IMR-90 (cell line): ENCODE results near the gene SOX2. TPM values are rescaled to one million over a fixed set of nuclear protein-coding genes. Genes with fewer than 3 reads are reported as not detected.

Experiments
- ATAC-seq: fragments of 200-7000 bp; cut with Tn5 transposase; 2 replicates; pipeline ENCODE4 v1.9.1; 2020; ENCODE audit warnings: low read depth, mild to moderate bottlenecking, moderate library complexity
- BruUV-seq: library from RNA; stranded (reverse); fragments of 400-500 nt; replicated peaks from 2 replicates; lab custom pipeline; 2021; lab: Mats Ljungman, UMichigan
- CTCF ChIA-PET: fragments of 300-600 bp; formaldehyde crosslinking; extraction: SDS; loops from one replicate; lab custom pipeline; 2021; ENCODE audit warnings: antibody characterized with exemption; lab: Yijun Ruan, JAX
- POLR2A ChIA-PET: fragments of 300-600 bp; sonication (Branson Sonifier 250); formaldehyde crosslinking; loops from one replicate; lab custom pipeline; 2022; ENCODE audit warnings: antibody characterized with exemption; ENCODE audit not compliant: unreplicated experiment; lab: Charles Lee
- DNase-seq: peaks from one replicate; pipeline ENCODE4 v3.0.0; 2013
- H2AFZ ChIP-seq: replicated peaks from 2 replicates; pipeline ENCODE3; 2013; ENCODE audit warnings: low read length, mild to moderate bottlenecking; ENCODE audit not compliant: poor library complexity
- H2AK5ac ChIP-seq: 2 replicates; pipeline ENCODE4 v1.6.1; 2013; ENCODE audit warnings: low read depth, low read length, inconsistent platforms
- H2AK9ac ChIP-seq: replicated peaks from 2 replicates; pipeline ENCODE3; 2013; ENCODE audit warnings: mild to moderate bottlenecking, low read depth, low read length, moderate library complexity; ENCODE audit not compliant: poor library complexity
- H2BK120ac ChIP-seq: 2 replicates; pipeline ENCODE4 v1.6.1; 2013; ENCODE audit warnings: low read depth, low read length, inconsistent platforms
- H2BK15ac ChIP-seq: 3 replicates; pipeline ENCODE4 v1.6.1; 2013; ENCODE audit warnings: low read depth, low read length, inconsistent platforms
- H2BK20ac ChIP-seq: 2 replicates; pipeline ENCODE4 v1.6.1; 2013; ENCODE audit warnings: low read depth, mild to moderate bottlenecking, inconsistent platforms, low read length, moderate library complexity
- H2BK5ac ChIP-seq: 2 replicates; pipeline ENCODE4 v1.6.1; 2013; ENCODE audit warnings: mild to moderate bottlenecking, low read depth, low read length, inconsistent platforms; ENCODE audit not compliant: poor library complexity, severe bottlenecking
- H3K14ac ChIP-seq: replicated peaks from 2 replicates; pipeline ENCODE4 v1.6.1; 2013; ENCODE audit warnings: low read depth, low read length, inconsistent platforms
- H3K18ac ChIP-seq: 2 replicates; pipeline ENCODE4 v1.6.1; 2013; ENCODE audit warnings: low read depth, low read length, control low read depth
- H3K23ac ChIP-seq: 2 replicates; pipeline ENCODE4 v1.6.1; 2013; ENCODE audit warnings: low read depth, low read length, inconsistent platforms
- H3K27ac ChIP-seq: 2 replicates; pipeline ENCODE4 v1.5.1; 2013; ENCODE audit warnings: mild to moderate bottlenecking, control low read depth, low read length; ENCODE audit not compliant: insufficient read depth
- H3K27me3 ChIP-seq: 2 replicates; pipeline ENCODE4 v1.6.1; 2013; ENCODE audit warnings: low read length; ENCODE audit not compliant: control insufficient read depth, insufficient read depth
- H3K36me3 ChIP-seq: 2 replicates; pipeline ENCODE4 v1.6.1; 2013; ENCODE audit warnings: low read length, mixed read lengths; ENCODE audit not compliant: control insufficient read depth, insufficient read depth
- H3K4ac ChIP-seq: 2 replicates; pipeline ENCODE4 v1.6.1; 2013; ENCODE audit warnings: low read depth, low read length, inconsistent platforms
- H3K4me1 ChIP-seq: 2 replicates; pipeline ENCODE4 v1.6.1; 2013; ENCODE audit warnings: low read length, mixed read lengths; ENCODE audit not compliant: control insufficient read depth, insufficient read depth
- H3K4me2 ChIP-seq: 2 replicates; pipeline ENCODE4 v1.6.1; 2013; ENCODE audit warnings: low read depth, mild to moderate bottlenecking, control low read depth, low read length, moderate library complexity
- H3K4me3 ChIP-seq: 2 replicates; pipeline ENCODE4 v1.5.1; 2013; ENCODE audit warnings: low read depth, mild to moderate bottlenecking, control low read depth, low read length, moderate library complexity; ENCODE audit not compliant: insufficient read depth
- H3K56ac ChIP-seq: 2 replicates; pipeline ENCODE4 v1.6.1; 2013; ENCODE audit warnings: low read length, inconsistent platforms; ENCODE audit not compliant: insufficient read depth; ENCODE audit errors: extremely low read depth
- H3K79me1 ChIP-seq, 2 experiments: 2 replicates each; pipeline ENCODE4 v1.6.1; 2013; ENCODE audit warnings: low read length in 2 of 2, inconsistent platforms in 1 of 2, low read depth in 1 of 2
- H3K9ac ChIP-seq: 2 replicates; pipeline ENCODE4 v1.6.1; 2013; ENCODE audit warnings: low read depth, low read length, control low read depth
- H3K9me1 ChIP-seq: 2 replicates; pipeline ENCODE4 v1.6.1; 2013; ENCODE audit warnings: low read length, inconsistent platforms; ENCODE audit not compliant: insufficient read depth
- H3K9me3 ChIP-seq: 2 replicates; pipeline ENCODE4 v1.6.1; 2013; ENCODE audit warnings: low read length; ENCODE audit not compliant: control insufficient read depth, insufficient read depth
- H4K20me1 ChIP-seq: 2 replicates; pipeline ENCODE4 v1.6.1; 2013; ENCODE audit warnings: low read length, inconsistent platforms; ENCODE audit not compliant: insufficient read depth
- H4K5ac ChIP-seq: 2 replicates; pipeline ENCODE4 v1.6.1; 2013; ENCODE audit warnings: mild to moderate bottlenecking, low read depth, low read length, control low read depth
- H4K8ac ChIP-seq, 2 experiments: 2 replicates each; pipeline ENCODE4 v1.6.1; 2013; ENCODE audit warnings: low read depth in 2 of 2, low read length in 2 of 2, control low read depth in 1 of 2, inconsistent platforms in 1 of 2
- H4K91ac ChIP-seq: 2 replicates; pipeline ENCODE4 v1.6.1; 2013; ENCODE audit warnings: low read depth, low read length, inconsistent platforms; ENCODE audit not compliant: insufficient read depth
- CEBPB ChIP-seq: IDR thresholded peaks from 2 replicates; pipeline ENCODE4 v1.6.1; 2012; ENCODE audit warnings: low read depth, low read length, improper control_type of control experiment
- FOS ChIP-seq: fragments of 150-350 bp; IDR thresholded peaks from 2 replicates; pipeline ENCODE4 v1.6.1; 2016; ENCODE audit warnings: low read depth, low read length
- MAFK ChIP-seq: IDR thresholded peaks from 2 replicates; pipeline ENCODE4 v1.6.1; 2012; ENCODE audit warnings: low read depth, low read length, improper control_type of control experiment
- MAZ ChIP-seq: IDR thresholded peaks from 2 replicates; pipeline ENCODE4 v1.6.1; 2012; ENCODE audit warnings: low read depth, mild to moderate bottlenecking, low read length, improper control_type of control experiment, moderate library complexity, borderline replicate concordance
- MXI1 ChIP-seq: IDR thresholded peaks from 2 replicates; pipeline ENCODE4 v1.6.1; 2012; ENCODE audit warnings: low read depth, mild to moderate bottlenecking, low read length, moderate library complexity, borderline replicate concordance
- RAD21 ChIP-seq: IDR thresholded peaks from 2 replicates; pipeline ENCODE4 v1.6.1; 2012; ENCODE audit warnings: low read length, improper control_type of control experiment
- SMC3 ChIP-seq: fragments of 150-350 bp; IDR thresholded peaks from 2 replicates; pipeline ENCODE4 v1.6.1; 2016; ENCODE audit warnings: low read depth, mild to moderate bottlenecking, antibody characterized with exemption, low read length, moderate library complexity
- WGBS, 2 experiments: methylation state at CpG; one replicate each; pipeline versions ENCODE4 v1.1.5 to v1.1.7; 2013; ENCODE audit warnings: missing lambda C conversion rate in 2 of 2; ENCODE audit not compliant: insufficient read length in 1 of 2; ENCODE audit errors: extremely low coverage in 2 of 2; 5-methylcytosine and 5-hydroxymethylcytosine counted together
- dilution Hi-C: fragments of 300-500 bp; cut with HindIII; formaldehyde crosslinking; loops from one replicate; pipeline ENCODE4 v1.14.3; 2018; ENCODE audit warnings: low sequenced_read_pairs; ENCODE audit not compliant: unreplicated experiment
- in situ Hi-C: fragments of 300-500 bp; cut with MboI; formaldehyde crosslinking; loops from 3 replicates; pipeline ENCODE4 v1.14.3; 2019; ENCODE audit warnings: low sequenced_read_pairs, inconsistent platforms, mixed read lengths
- intact Hi-C: fragments of 100-400 bp; cut with micrococcal nuclease; formaldehyde crosslinking; loops from 2 replicates; pipeline ENCODE4 v1.10.0; 2022
- polyA plus RNA-seq, 3 experiments: library from polyadenylated mRNA; depleted of rRNA; stranded (reverse); fragments of >200 nt; gene quantifications; 2 replicates each; pipeline ENCODE4 v1.2.3, GENCODE V29; 2012; ENCODE audit warnings: low replicate concordance in 1 of 3
- total RNA-seq: library from RNA; depleted of rRNA; stranded (reverse); fragments of >200 nt; gene quantifications from 2 replicates; pipeline ENCODE4 v1.2.3, GENCODE V29; 2012
- TF ChIP-seq, protein P1 (sequence below): conservative IDR thresholded peaks from 2 replicates; pipeline ENCODE4 v1.5.1; 2012; ENCODE audit warnings: mild to moderate bottlenecking, low read depth, low read length, improper control_type of control experiment
- TF ChIP-seq, protein P2 (sequence below): fragments of 150-350 bp; IDR thresholded peaks from 2 replicates; pipeline ENCODE4 v1.6.1; 2016; ENCODE audit warnings: low read depth, mild to moderate bottlenecking, low read length, moderate library complexity, borderline replicate concordance

Gene SOX2
- total and polyA plus RNA-seq, 2 of the 4 experiments (the other 2 are of a cell fraction), result not detected

- WGBS, 2 experiments, result no CpG with 5 or more reads among the region's 10 CpGs
- H2BK5ac ChIP-seq, result no peak overlapping the region
- H3K9me1 ChIP-seq, result no peaks in the 10 kb centered on the region
- no peak overlapping the region for H3K4me3 ChIP-seq
- no peak overlapping the region for H4K91ac ChIP-seq
- no peaks in the 10 kb centered on the region for H4K20me1 ChIP-seq
- H4K8ac ChIP-seq, result no peak overlapping the region
- no peak overlapping the region for H2AK5ac ChIP-seq
- no peak overlapping the region for H3K18ac ChIP-seq
- H3K36me3 ChIP-seq, result no peaks in the 10 kb centered on the region
- H3K4me1 ChIP-seq, result no peaks in the 10 kb centered on the region
- H3K27ac ChIP-seq, result no peak overlapping the region
- TF ChIP-seq, protein P1, sequence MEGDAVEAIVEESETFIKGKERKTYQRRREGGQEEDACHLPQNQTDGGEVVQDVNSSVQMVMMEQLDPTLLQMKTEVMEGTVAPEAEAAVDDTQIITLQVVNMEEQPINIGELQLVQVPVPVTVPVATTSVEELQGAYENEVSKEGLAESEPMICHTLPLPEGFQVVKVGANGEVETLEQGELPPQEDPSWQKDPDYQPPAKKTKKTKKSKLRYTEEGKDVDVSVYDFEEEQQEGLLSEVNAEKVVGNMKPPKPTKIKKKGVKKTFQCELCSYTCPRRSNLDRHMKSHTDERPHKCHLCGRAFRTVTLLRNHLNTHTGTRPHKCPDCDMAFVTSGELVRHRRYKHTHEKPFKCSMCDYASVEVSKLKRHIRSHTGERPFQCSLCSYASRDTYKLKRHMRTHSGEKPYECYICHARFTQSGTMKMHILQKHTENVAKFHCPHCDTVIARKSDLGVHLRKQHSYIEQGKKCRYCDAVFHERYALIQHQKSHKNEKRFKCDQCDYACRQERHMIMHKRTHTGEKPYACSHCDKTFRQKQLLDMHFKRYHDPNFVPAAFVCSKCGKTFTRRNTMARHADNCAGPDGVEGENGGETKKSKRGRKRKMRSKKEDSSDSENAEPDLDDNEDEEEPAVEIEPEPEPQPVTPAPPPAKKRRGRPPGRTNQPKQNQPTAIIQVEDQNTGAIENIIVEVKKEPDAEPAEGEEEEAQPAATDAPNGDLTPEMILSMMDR, result no peak
- TF ChIP-seq, protein P2, sequence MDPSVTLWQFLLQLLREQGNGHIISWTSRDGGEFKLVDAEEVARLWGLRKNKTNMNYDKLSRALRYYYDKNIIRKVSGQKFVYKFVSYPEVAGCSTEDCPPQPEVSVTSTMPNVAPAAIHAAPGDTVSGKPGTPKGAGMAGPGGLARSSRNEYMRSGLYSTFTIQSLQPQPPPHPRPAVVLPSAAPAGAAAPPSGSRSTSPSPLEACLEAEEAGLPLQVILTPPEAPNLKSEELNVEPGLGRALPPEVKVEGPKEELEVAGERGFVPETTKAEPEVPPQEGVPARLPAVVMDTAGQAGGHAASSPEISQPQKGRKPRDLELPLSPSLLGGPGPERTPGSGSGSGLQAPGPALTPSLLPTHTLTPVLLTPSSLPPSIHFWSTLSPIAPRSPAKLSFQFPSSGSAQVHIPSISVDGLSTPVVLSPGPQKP, result no peak
- no peak for TF ChIP-seq RAD21
- no peak for TF ChIP-seq MAZ
- no peak for TF ChIP-seq MXI1
- TF ChIP-seq MAFK, result no peak
- no peak for TF ChIP-seq SMC3
- TF ChIP-seq FOS, result no peak
- TF ChIP-seq CEBPB, result no peak
- no peak overlapping the region for H2BK120ac ChIP-seq
- in situ Hi-C loops, result no loop called here
- H3K56ac ChIP-seq, result no peak overlapping the region
- H2BK15ac ChIP-seq, result no peak overlapping the region
- no peak for DNase-seq
- dilution Hi-C loops, result no loop called here
- no peak overlapping the region for H3K9ac ChIP-seq
- no peak overlapping the region for H2BK20ac ChIP-seq
- intact Hi-C loops, result no loop called here
- no peak overlapping the region for H2AK9ac ChIP-seq
- H3K27me3 ChIP-seq, result peaks cover 39% of the 10 kb centered on the region
- H3K79me1 ChIP-seq, result no peaks in the 10 kb centered on the region
- ATAC-seq, result no peak
- CTCF ChIA-PET, result no interaction called here
- H3K23ac ChIP-seq, result no peak overlapping the region
- H4K5ac ChIP-seq, result no peak overlapping the region
- H2AFZ ChIP-seq, result no peak overlapping the region
- BruUV-seq, result no TSS peak
- H3K14ac ChIP-seq, result no peak overlapping the region
- no peak overlapping the region for H3K4me2 ChIP-seq
- peaks cover 2% of the 10 kb centered on the region for H3K9me3 ChIP-seq
- POLR2A ChIA-PET, result no interaction called here
- H3K4ac ChIP-seq, result no peak overlapping the region
These were observed 17.0 kb downstream of the SOX2 start for GRCh38 chr3:181728470-181729340.
